A549 (cell line): ENCODE results near the gene ZMYND10. TPM values are rescaled to one million over a fixed set of nuclear protein-coding genes. Genes with fewer than 3 reads are reported as not detected.

ENCODE experiments used
- ATAC-seq, 2 experiments: fragments of 200-7000 bp in 1 of 2; fragments of >200 bp in 1 of 2; cut with Nextera tagmentation in 1 of 2; cut with Tn5 transposase in 1 of 2; 3 replicates each; pipeline versions ENCODE4 v1.8.0 to v1.9.1; 2018 to 2020; ENCODE audit warnings: mild to moderate bottlenecking in 1 of 2, moderate library complexity in 1 of 2
- CTCF ChIA-PET: fragments of 300-600 bp; sonication (Branson Sonifier 250); formaldehyde crosslinking; extraction: SDS; loops from one replicate; lab custom pipeline; 2021; ENCODE audit warnings: antibody characterized with exemption, inconsistent platforms; lab: Yijun Ruan, JAX
- POLR2A ChIA-PET: fragments of 350-600 bp; formaldehyde crosslinking; extraction: SDS; loops from one replicate; lab custom pipeline; 2021; ENCODE audit warnings: antibody characterized with exemption, inconsistent platforms; lab: Yijun Ruan, JAX
- DNase-seq, 2 experiments: peaks; one replicate each; pipeline versions ENCODE4 v3.0.0 to v3.0.0-alpha.2; 2011 to 2016; ENCODE audit warnings: low read depth in 1 of 2, low spot score in 1 of 2
- FAIRE-seq: peaks from 2 replicates; lab custom pipeline; 2011; peaks lifted over from hg19 to GRCh38; lab: Jason Lieb, UNC
- H3K27ac ChIP-seq, 2 experiments: fragments of >200 bp; sonication (Bioruptor Twin); formaldehyde crosslinking; 3 replicates each; pipeline ENCODE4 v1.5.1; 2016 to 2017
- H3K4me1 ChIP-seq: fragments of >200 bp; sonication (Bioruptor Twin); formaldehyde crosslinking; 3 replicates; pipeline ENCODE4 v1.6.1; 2016
- H3K4me2 ChIP-seq: fragments of >200 bp; sonication (Bioruptor Twin); formaldehyde crosslinking; 3 replicates; pipeline ENCODE4 v1.6.1; 2016
- H3K4me3 ChIP-seq: fragments of >200 bp; sonication (Bioruptor Twin); formaldehyde crosslinking; 3 replicates; pipeline ENCODE4 v1.5.1; 2016
- H3K9me3 ChIP-seq: fragments of >200 bp; sonication (Bioruptor Twin); formaldehyde crosslinking; 3 replicates; pipeline ENCODE4 v1.6.1; 2016
- ATOH8 ChIP-seq: fragments of 250-450 bp; sonication (Bioruptor Pico); IDR thresholded peaks from 2 replicates; pipeline ENCODE4 v1.5.0; 2020; ENCODE audit warnings: low read depth, mild to moderate bottlenecking, moderate library complexity
- BHLHE40 ChIP-seq: IDR thresholded peaks from 2 replicates; pipeline ENCODE4 v1.6.1; 2012; ENCODE audit warnings: low read depth, low read length, inconsistent platforms
- CBX8 ChIP-seq: fragments of 200-600 bp; sonication (generic); IDR thresholded peaks from 2 replicates; pipeline ENCODE4 v1.6.1; 2016
- CEBPB ChIP-seq, 2 experiments: fragments of >200 bp in 1 of 2; sonication (Bioruptor Twin) in 1 of 2; formaldehyde crosslinking in 1 of 2; IDR thresholded peaks; 2 replicates each; pipeline ENCODE4 v1.6.1; 2012 to 2016
- CTCF ChIP-seq: fragments of >200 bp; sonication (Bioruptor Twin); formaldehyde crosslinking; IDR thresholded peaks from 3 replicates; pipeline ENCODE4 v1.5.1; 2016
- E2F6 ChIP-seq: IDR thresholded peaks from 2 replicates; pipeline ENCODE4 v1.6.1; 2012; ENCODE audit warnings: low read depth, borderline replicate concordance
- EHMT2 ChIP-seq: fragments of 200-600 bp; sonication (generic); IDR thresholded peaks from 2 replicates; pipeline ENCODE4 v1.6.1; 2016; ENCODE audit warnings: antibody characterized with exemption, low read depth, mild to moderate bottlenecking, moderate library complexity
- HDAC2 ChIP-seq: fragments of 200-600 bp; sonication (generic); IDR thresholded peaks from 2 replicates; pipeline ENCODE4 v1.6.1; 2016
- HEYL ChIP-seq: fragments of 250-450 bp; sonication (Bioruptor Pico); IDR thresholded peaks from 2 replicates; pipeline ENCODE4 v1.8.0; 2021; ENCODE audit warnings: mild to moderate bottlenecking, moderate library complexity
- MAFK ChIP-seq: fragments of 450-650 bp; IDR thresholded peaks from 2 replicates; pipeline ENCODE4 v1.6.1; 2014; ENCODE audit not compliant: partially characterized antibody
- MAX ChIP-seq: IDR thresholded peaks from 2 replicates; pipeline ENCODE4 v1.6.1; 2012
- RAD21 ChIP-seq, 2 experiments: fragments of >200 bp in 1 of 2; sonication (Bioruptor Twin) in 1 of 2; formaldehyde crosslinking in 1 of 2; IDR thresholded peaks in 1 of 2; conservative IDR thresholded peaks in 1 of 2; 2 replicates in 1 of 2; 3 replicates in 1 of 2; pipeline ENCODE4 v1.6.1; 2012 to 2018; ENCODE audit warnings: inconsistent platforms in 1 of 2
- SMC3 ChIP-seq: fragments of >200 bp; sonication (Bioruptor Twin); formaldehyde crosslinking; IDR thresholded peaks from 3 replicates; pipeline ENCODE4 v1.6.1; 2018; ENCODE audit warnings: inconsistent platforms
- ZC3H11A ChIP-seq: fragments of 450-650 bp; IDR thresholded peaks from 2 replicates; pipeline ENCODE4 v1.6.1; 2014; ENCODE audit warnings: antibody characterized with exemption, mild to moderate bottlenecking
- WGBS: methylation state at CpG from one replicate; pipeline ENCODE4 v1.1.6; 2017; ENCODE audit errors: missing lambda C conversion rate; 5-methylcytosine and 5-hydroxymethylcytosine counted together
- polyA plus RNA-seq, 4 experiments: library from polyadenylated mRNA; depleted of rRNA in 3 of 4; stranded (reverse); fragments of >200 nt; fragmentation: RNase III in 1 of 4; extraction: RNeasy Plus Mini Kit Qiagen cat#74134 plus additional on column Dnase treatment in 1 of 4; gene quantifications; 2 replicates in 3 of 4; 3 replicates in 1 of 4; pipeline ENCODE4 v1.2.3, GENCODE V29; 2011 to 2017

Gene ZMYND10
- polyA plus RNA-seq, 2 of the 4 experiments (the other 2 are of a cell fraction) = 0.43 to 0.77 TPM

- no peak for TF ChIP-seq ATOH8 (CRISPR knock-in tag)
- TF ChIP-seq E2F6 = no peak
- TF ChIP-seq BHLHE40 = no peak
Measured at GRCh38 chr3:50325497-50326181, 19.9 kb downstream of the ZMYND10 start (continued).

GRCh38 chr3:50325113-50325480 is 20.4 kb downstream of the ZMYND10 start:
- WGBS = 100% methylated on average over 1 of the region's 2 CpGs
- Histone ChIP-seq H3K27ac (no peak overlapping the region), H3K4me3 (no peak overlapping the region), H3K4me1 (peaks cover 25% of the 10 kb centered on the region), H3K9me3 (no peaks in the 10 kb centered on the region), H3K4me2 (no peak overlapping the region)
- TF ChIP-seq ZC3H11A (no peak), CEBPB (IDR thresholded peaks at IDR 0.05) (no peak), HDAC2 (no peak), EHMT2 (no peak), MAX (no peak), HEYL (CRISPR knock-in tag) (no peak)
- ChIA-PET CTCF (interaction anchor here (0.6 to 5.1 kb wide), 16 partner anchors 10 to 131 kb away, joined by 3 to 56 read pairs (median 7); partner anchors contain the start of genes GNAI2, HYAL1, HYAL3 and IFRD2), POLR2A (interaction anchor here (1.0 kb wide), 1 partner anchor 44 kb away, joined by 7 read pairs; no protein-coding TSS in a partner anchor)
- ATAC-seq = no peak
- no peak for DNase-seq
- no peak for FAIRE-seq

- POLR2A ChIA-PET = interaction anchor here (1.0 kb wide), 2 partner anchors 13 to 44 kb away, joined by 4 to 7 read pairs; no protein-coding TSS in a partner anchor
- DNase-seq (peak; percentile 73 to 78), FAIRE-seq (no peak), ATAC-seq (peak; percentile 47 to 67; a peak in 5 of 6 replicates)
- TF ChIP-seq CTCF (peak; percentile 63), MAFK (no peak), RAD21 (conservative IDR thresholded peaks at IDR 0.05 in 1 of 2, IDR thresholded peaks at IDR 0.05 in 1 of 2) (peak; percentile 63 to 75), CBX8 (no peak), E2F6 (no peak), SMC3 (peak; percentile 55)
- H3K4me2 ChIP-seq = no peak overlapping the region
- H3K4me1 ChIP-seq = peaks cover 28% of the 10 kb centered on the region
- CTCF ChIA-PET = interaction anchor here (0.5 to 5.1 kb wide), 28 partner anchors 10 to 322 kb away, joined by 3 to 56 read pairs (median 4); partner anchors contain the start of genes GNAI2, GNAT1, HYAL1 and HYAL3
- no peak overlapping the region for H3K27ac ChIP-seq
- H3K4me3 ChIP-seq = no peak overlapping the region
- 0% methylated on average over 1 of the region's 4 CpGs for WGBS
- no peaks in the 10 kb centered on the region for H3K9me3 ChIP-seq
Measured at GRCh38 chr3:50324351-50325112, 21.0 kb downstream of the ZMYND10 start.
